Measurements from ENCODE around the gene HS2ST1.
"Not testable (repeated sequence)": the region's sequence is repeated elsewhere in the genome, so short reads cannot be mapped to it uniquely, and the experiment has no call there.

HS2ST1 gene

DNA sequence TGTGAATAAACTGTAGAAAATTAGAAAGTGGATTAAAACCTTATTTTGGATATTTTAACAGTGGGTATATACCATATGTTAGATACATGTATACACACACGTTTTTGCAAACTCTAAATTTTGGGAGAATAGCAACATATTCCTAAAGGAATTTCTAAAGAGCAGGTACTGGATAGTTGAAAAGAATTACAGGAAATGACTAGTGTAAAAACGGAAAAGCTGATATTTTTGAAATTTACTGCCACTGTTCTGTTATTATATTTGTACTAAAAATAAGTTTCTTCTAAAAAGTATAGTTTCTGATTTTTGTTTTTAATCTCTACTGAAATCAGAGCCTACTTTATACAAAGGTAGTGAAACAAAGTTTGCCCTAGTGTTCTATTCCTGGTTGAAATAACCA, 114.1 kb downstream of the HS2ST1 start:
- no peak for DNase-seq

DNA sequence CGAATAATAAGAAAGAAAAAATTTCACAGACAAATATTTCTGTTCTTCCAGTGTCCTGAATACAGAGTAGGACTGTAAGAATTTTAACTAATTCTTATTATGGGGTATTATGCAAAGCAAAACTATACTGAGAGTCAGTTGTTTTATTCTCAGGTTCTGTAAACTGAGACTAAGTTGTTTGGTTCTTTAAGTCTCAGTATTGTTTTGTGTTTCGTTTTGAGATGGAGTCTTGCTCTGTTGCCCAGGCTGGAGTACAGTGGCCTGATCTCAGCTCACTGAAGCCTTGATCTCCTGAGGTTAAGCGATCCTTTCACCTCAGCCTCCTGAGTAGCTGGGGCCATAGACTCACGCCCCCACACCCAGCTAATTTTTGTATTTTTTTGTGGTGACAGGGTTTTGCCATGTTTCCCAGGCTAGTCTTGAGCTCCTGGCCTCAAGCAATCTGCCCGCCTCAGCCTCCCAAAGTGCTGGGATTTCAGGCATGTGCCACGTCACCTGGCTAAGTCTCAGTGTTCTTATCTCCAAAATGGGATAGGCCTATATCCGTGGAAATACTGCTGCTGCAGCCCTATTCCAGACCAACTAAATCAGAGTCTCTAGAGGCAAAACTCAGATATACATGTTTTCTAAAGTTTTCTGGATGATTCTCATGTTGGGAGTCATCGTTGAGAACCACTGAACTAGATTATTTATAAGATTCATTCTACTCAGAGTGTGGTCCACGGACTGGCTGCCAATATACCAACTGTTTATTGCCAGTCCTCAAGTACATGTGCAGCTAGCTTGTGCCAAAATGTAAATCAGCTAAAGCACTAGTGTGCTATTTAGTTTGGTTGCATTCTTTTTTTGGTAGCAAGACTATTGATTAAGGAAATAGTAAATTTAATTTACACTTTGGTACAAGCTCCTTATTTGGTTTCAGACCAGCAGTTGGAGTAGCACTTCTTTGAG, 116.6 kb downstream of the HS2ST1 start:
- no peak for DNase-seq

DNA sequence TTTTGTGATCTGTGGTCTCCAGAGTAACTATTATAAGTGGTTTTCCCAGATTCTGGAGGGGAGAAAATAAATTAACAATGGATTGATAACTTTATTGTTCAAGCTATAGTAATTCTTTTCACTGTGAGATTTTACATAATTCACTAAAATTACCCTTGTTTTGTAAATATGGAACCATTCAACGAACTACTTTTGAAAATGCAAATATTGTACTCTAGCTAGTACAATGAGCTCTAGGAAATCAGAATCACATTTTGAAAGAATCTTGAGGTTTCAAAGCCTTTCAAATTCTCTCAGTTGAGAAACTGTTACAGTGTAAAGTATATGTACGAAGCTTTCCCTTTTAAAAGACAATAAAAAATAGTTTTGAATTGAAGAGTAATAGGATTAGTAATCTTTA, 119.9 kb downstream of the HS2ST1 start:
- DNase-seq: no peak

DNA sequence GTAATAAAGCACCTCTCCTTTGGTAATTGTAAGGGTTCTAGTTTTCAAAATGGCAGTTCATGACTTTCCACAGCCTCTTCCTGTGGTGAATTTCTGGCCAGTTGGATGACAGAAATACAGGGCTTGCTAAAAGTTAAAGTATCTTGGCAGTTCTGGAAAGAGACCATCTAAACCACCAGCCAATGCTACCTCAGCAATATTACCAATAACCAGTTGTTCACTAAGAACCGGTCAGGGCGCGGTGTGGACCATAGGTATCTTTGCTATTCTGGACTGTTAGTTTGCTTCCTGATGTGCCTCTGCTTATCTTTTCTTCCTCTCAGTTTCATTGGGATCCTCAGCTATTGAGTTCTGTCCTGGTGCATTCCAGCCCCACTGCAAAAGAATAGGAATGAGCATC, 124.7 kb downstream of the HS2ST1 start:
- no peak for DNase-seq

DNA sequence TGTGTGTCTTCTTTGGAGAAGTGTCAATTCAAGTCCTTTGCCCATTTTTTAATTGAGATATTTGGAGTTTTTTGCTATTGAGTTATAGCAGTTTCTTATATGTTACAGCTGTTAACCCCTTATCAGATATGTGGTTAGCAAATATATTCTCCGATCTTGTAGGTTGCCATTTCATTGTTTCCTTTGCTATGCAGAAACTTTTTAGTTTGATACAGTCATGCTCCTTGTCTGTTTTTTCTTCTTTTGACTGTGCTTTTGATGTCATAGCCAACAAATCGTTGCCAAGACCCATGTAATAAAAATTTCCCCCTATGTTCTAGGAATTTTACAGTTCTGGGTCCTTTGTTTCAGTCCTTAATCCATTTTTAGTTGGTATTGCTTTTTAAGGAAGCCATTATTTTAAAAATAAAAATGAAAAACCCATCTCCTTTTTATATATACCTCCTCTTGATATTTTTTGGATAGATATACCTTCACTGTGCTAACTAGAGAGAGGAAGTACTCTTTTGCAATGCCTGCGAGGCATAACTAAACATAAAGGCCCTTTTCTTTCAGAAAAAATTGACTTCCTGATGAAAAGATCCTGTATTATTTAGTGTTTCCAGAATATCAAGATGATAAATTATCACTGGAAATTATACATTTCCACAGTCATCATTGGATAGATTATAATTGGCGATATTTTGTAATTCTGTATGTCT, 127.8 kb downstream of the HS2ST1 start:
- DNase-seq: no peak

DNA sequence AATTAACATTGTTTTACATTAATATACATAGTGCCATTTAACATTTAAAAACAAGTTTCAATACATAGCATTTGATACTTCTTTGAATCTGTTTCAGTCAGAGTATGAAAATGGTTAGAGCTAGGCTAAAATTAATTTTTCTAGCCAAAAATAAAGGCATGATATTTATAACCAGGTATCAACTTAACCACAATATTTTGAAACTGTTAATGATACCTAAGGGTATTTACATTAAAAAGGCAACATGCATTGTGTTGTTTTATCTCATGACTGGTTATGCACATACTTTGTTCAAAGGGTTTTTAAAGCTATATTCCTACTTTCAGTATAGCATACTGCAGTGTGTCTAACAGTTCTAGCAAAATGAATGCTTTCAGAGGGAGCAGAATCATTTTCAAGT, 130.0 kb downstream of the HS2ST1 start:
- DNase-seq: no peak

DNA sequence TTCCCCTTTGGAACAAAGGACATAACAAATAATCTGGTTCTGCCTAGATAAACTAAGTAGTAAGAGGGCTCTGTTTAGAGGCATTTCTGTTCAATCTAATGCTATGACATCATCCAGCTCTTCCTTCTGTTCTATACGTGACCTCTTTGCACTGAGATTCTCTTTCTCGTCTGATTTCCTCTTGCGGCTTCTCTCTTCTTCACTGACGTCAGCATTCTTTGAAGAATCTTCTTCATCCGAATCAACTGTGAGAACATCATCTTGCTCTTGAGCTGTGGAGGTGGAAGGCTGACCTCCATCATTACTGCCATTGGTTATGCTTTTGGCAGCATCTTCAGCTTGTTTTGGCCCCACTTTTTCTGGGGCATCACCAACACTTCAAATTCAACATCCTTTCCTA, 130.4 kb downstream of the HS2ST1 start:
- no peak for DNase-seq

DNA sequence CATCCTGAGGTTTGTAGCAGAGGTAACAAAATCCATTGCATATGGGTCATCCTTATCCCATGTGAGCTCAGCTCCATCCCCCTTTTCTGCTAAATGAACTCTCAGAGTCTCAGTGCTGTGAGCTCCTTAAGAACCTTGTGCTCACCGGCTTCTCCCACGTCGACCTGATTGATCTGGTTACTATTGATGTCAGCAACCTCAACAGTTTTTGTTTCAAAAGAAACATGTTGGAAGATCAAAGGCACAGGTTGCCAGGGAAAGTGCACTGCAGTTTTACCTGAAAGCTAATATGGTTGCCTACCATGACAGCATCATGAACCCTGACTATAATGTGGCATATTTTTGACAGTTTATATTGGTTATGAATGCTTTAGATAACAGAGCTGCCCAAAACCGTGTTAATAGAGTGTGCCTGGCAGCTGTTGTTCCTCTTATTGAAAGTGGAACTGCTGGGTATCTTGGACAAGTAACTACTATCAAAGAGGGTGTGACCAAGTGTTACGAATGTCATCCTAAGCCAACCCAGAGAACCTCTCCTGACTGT, 131.4 kb downstream of the HS2ST1 start:
- DNase-seq: no peak

DNA sequence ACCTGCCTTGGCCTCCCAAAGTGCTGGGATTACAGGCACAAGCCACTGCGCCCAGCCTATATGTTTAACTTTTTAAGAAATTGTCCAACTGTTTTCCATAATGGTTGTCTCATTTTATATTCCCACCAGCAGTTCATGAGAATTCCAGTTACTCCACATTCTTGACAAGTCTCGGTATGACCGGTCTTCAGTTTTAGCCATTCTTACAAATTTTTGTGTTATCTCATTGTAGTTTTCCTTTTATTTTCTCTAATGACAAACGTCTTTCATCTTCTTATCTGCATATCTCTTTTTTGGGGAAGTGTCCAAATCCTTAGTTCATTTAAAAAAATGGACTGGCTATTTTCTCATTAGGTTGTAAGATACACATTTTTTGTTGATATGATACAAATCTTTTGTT, 132.5 kb downstream of the HS2ST1 start:
- no peak for DNase-seq

DNA sequence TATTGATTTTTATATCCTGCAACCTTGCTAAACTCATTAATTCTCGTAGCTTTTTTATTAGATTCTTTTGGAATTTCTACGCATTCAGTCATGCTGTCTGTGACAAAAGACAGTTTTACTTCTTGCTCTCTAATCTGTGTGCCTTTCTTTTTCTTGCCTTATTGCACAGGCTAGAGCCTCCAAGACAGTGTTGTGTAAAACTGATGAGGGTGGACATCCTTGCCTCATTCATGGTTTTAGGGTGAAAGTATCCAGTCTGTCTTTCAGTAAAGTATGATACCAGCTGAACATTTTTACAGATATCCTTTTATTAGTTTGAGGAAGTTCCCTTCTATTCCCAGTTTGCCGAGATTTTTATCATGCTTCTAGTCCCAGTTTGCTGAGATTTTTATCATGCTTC, 133.8 kb downstream of the HS2ST1 start:
- no peak for DNase-seq

DNA sequence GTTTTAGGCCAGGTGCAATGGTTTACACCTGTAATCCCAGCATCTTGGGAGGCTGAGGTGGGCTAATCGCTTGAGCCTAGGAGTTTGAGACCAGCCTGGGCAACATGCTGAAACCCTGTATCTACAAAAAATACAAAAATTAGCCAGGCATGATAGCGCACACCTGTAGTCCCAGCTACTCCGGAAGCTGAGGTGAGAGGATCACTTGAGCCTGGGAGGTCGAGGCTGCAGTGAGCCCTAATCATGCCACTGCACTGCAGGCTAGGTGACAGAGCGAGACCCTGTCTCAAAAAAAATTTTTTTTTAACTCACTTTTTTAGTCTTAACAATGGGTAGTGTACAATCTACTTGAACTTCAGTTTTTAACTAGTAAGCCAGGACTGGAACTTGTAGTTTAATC, 137.5 kb downstream of the HS2ST1 start:
- DNase-seq: no peak

DNA sequence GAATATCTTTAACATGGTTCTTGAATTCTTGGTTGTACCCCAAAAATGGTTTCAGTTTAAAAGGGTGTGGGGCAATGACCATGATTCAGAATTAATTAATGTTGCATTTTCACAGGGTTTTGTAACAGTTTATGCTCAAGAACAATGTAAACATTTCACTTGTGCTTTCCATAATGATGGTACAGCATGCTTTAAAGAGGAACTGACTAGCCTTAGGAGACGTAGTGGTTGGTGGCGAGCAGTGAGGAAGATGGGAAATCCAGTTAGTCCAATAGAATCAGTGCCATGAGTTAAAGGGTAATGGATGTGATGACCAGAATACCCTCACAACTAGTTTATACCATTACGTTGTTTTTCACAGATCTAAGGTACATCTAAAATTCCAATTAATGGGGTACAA, 138.0 kb downstream of the HS2ST1 start:
- no peak for DNase-seq

DNA sequence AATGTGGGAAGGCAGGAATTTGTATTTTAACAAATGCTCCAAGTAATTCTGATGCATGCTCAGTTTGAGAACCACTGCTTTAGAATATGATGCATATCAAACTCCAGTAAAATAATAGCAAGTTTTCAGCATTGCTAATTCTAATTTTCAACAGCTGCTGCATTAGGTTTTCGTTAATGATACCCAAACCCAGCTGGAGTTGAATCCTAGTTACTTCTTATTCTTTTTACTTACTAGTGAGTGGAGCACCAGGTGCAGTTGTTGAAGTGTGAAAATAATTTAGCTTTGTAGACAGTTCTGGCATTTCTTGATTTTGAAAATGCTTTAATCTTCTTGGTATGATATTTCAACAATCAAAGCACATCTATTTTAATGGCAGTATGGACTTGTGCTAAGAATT, 138.5 kb downstream of the HS2ST1 start:
- DNase-seq: no peak

DNA sequence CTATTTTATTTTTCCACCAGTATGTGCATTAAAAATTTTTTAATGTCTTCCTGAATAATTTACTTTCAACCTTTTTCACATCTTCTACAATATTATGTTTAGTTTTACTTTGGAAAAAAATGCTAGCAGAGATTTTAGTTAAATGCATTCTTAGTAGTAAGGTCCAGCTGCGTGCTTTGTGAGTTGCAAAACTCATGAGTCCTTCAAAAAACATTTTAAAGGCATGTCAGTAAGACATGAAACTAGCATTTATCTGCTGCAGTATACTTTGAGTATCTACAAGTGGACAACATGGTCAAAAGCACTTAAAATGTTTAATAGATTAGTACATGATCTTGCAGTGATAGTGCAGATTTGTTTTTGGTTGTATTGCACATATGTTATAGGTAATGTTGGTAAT, 139.0 kb downstream of the HS2ST1 start:
- no peak for DNase-seq

DNA sequence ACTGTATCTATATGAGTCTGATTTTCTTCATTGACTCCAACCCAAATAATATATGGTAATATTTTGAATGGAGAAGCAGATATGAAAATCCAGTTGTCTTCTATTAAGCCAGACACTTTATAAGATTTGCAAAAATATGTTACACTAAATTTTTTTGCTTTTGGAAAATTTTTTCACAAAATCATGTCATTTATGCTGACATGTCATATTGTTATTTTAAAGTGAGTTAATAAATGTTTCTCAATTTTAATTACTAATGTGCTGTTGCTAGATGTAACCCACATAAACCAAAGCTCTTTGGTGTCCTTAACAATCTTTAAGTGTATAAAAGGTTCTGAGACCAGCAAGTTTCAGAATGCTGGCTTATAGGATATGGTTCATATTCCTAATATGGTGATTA, 142.5 kb downstream of the HS2ST1 start:
- DNase-seq: no peak

DNA sequence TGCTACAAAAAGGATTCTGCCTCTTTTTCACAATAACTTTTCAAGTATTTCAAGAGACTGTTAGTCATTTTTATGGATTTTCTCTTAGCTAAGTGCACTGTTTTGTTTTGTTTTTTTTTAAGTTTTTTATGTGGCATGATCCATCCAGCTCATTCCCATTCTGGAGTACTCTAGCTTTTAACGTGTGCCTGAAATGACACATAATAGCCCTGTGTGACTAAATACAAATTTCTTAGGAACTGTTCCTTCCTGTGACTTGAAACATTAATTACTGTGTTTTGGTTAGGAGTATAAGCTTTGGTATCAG, 143.9 kb downstream of the HS2ST1 start:
- DNase-seq: no peak

DNA sequence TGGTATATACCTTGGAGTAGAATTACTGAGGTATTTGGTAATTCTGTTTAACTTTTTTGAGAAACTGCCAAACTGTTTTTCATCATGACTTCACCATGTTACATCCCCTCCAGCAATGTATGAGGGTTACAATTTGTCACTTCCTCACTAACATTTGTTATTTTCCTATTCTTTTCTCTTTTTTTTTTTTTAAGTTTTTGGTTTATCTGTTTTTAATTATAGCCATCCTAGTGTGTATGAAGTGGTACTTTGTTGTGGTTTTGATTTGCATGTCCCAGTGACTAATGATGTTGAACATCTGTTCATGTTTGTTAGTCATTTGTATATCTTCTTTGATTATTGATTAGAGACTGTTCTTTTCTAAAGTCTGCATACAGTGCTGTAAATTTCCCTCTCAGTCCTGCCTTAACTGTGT, 147.3 kb downstream of the HS2ST1 start:
- no peak for DNase-seq

DNA sequence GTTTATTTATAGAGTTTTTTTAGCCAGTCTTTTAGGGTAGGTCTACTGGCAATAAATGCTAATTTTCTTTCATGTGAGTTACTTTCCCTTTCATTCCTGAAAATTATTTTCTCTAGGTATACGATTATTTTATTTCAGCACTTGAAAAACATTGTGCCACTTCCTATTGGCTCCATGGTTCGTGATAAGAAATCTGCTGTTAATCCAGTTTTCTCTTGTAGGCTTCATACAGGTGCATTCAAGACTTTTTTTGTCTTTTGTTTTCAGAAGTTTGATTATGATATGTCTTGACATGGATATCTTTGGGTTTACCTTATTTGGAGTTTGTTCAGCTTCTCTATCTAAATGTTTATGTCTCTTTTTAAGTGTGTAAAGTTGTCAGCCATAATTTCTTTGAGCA, 148.3 kb downstream of the HS2ST1 start:
- no peak for DNase-seq

DNA sequence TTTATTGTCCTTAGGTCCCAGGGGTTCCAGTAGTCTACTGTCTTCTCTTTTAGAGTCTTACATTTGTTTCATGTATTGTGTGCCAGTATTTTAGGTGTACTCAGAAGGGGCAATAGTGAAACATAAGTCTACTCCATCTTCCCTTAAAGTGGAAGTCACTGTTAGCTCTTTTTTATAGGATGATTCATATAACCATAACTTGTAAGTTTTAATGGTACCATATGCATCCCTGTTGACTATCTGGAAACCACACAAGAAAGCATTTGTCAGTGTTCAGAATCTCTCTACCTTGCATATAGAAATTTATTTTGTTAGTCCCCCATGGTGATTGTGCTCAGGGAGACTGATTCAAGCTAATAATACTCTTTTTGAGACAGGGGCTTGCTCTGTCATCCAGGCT, 149.9 kb downstream of the HS2ST1 start:
- DNase-seq: no peak

DNA sequence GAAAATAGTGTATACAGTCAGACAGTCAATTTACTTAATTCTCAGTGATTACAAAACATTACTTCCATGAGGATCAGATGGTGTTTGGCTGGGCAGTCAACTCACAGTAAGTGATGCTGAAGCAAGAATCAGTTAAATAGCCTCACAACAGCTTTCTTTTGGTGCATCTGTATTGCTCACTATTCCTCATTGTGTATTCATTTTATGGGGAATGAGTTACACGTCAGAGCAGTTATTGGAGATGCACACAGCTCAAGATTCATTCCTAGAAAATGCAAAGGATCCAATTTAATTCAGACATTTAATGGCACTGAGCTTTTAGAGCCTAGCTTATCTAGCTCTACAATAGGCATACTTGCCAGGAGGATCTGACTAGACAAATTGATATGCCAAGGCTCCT, 150.6 kb downstream of the HS2ST1 start:
- no peak for DNase-seq

DNA sequence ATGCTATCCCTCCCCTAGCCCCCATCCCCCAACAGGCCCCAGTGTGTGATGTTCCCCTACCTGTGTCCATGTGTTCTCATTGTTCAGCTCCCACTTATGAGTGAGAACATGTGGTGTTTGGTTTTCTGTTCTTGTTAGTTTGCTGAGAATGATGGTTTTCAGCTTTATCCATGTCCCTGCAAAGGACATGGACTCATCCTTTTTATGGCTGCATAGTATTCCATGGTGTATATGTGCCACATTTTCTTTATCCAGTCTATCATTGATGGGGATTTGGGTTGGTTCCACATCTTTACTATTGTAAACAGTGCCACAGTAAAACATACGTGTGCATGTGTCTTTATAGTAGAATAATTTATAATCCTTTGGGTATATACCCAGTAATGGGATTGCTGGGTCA, 152.3 kb downstream of the HS2ST1 start:
- DNase-seq: not testable (repeated sequence)

DNA sequence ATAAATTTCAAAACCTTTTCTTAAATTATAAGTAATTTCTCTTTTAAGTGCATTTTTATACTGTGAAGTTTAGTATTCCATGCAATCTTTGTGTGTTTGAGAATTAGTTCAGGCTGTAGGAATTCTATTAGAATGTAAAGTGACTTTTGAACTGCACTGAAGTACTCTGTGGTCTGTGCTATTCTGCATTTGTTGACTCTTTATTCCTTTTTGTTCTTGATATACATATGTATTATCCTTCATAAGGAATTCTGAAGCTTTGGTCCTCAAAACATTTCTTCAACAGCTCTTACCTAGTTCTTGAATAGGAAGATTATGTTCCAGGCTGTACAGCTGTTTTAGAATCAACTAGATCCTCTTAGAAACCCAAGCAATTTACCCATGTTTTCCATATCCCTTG, 158.0 kb downstream of the HS2ST1 start:
- no peak for DNase-seq

DNA sequence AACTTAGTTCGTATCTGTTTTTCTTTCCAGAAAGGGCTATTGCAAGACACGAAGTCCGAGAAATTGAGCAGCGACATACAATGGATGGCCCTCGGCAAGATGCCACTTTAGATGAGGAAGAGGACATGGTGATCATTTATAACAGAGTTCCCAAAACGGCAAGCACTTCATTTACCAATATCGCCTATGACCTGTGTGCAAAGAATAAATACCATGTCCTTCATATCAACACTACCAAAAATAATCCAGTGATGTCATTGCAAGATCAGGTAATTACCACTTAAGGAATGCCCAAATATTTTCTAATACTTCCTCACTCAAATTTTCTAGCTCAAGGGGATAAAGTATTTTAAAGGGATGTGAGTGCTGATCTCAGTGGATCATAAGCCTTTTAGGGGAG, 158.5 kb downstream of the HS2ST1 start:
- no peak for DNase-seq

Data from activated effector memory CD4-positive, alpha-beta T cell treated with Interleukin-2 at 50 U/mL for 16 hours (primary cell).